Gastroesophageal sphincter (tissue), 3 donors: ENCODE data around the gene PROSER2.

Source experiments
- CTCF ChIP-seq, 4 experiments: fragments of 200-600 bp in 2 of 4; fragments of 450-650 bp in 2 of 4; sonication (generic) in 1 of 4; IDR thresholded peaks; one replicate each; pipeline ENCODE4 v1.5.1; 2017 to 2019; ENCODE audit warnings: antibody characterized with exemption in 4 of 4, mild to moderate bottlenecking in 2 of 4, moderate library complexity in 2 of 4
- EP300 ChIP-seq: sonication (generic); formaldehyde crosslinking; IDR thresholded peaks from one replicate; pipeline ENCODE4 v1.6.1; 2017; ENCODE audit warnings: antibody characterized with exemption, mild to moderate bottlenecking
- POLR2A ChIP-seq, 2 donors: fragments of 450-650 bp; IDR thresholded peaks; one replicate each; pipeline ENCODE4 v1.6.1; 2017; ENCODE audit warnings: antibody characterized with exemption in 2 of 2, mild to moderate bottlenecking in 2 of 2, moderate library complexity in 1 of 2
- POLR2AphosphoS5 ChIP-seq: sonication (generic); formaldehyde crosslinking; IDR thresholded peaks from one replicate; pipeline ENCODE4 v1.6.1; 2017; ENCODE audit warnings: antibody characterized with exemption

DNA sequence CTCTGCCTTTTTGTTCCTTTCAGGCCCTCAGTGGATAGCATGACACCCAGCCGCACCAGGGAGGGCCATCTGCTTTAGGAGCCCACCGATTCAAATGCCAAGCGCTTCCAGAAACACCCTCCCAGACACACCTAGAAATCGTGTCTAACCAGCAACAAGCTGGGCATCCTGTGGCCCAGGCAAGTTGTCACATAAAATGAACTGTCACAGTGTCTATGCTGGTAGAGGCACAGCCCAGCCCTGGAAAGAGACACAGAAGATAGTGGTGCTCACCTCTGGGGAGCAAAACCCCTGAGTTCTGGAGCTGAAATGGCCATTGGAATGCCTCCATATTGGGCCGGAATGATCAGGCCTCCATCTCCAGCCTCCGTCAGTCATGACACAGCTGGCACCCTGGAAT is 42.0 kb upstream of the PROSER2 start:
- no peak for TF ChIP-seq CTCF (IDR thresholded peaks at IDR 0.05)
- TF ChIP-seq EP300: no peak
- no peak for TF ChIP-seq POLR2A (IDR thresholded peaks at IDR 0.05)
- TF ChIP-seq POLR2AphosphoS5: no peak
